NCI-H226 (cell line): Measurements from ENCODE around the gene NEUROG1.
"Not testable (repeated sequence)": the region's sequence is repeated elsewhere in the genome, so short reads cannot be mapped to it uniquely, and the experiment has no call there.

Source experiments
- DNase-seq: peaks from one replicate; pipeline ENCODE4 v3.0.0-alpha.2; 2015

Gene NEUROG1

GRCh38 chr5:135534609-135535419 is 950 bp downstream of the NEUROG1 start:
- no peak for DNase-seq

GRCh38 chr5:135533794-135534193 is 2.0 kb downstream of the NEUROG1 start:
- DNase-seq, result no peak

- DNase-seq, result no peak
Measured at GRCh38 chr5:135533334-135533733, 2.4 kb downstream of the NEUROG1 start.

GRCh38 chr5:135529576-135529975 is 6.2 kb downstream of the NEUROG1 start:
- not testable (repeated sequence) for DNase-seq

GRCh38 chr5:135526924-135527323 is 8.8 kb downstream of the NEUROG1 start:
- DNase-seq, result no peak

- DNase-seq, result no peak
Measured at GRCh38 chr5:135521964-135522363, 13.8 kb downstream of the NEUROG1 start.

GRCh38 chr5:135517631-135518030 is 18.1 kb downstream of the NEUROG1 start:
- no peak for DNase-seq

GRCh38 chr5:135514116-135514515 is 21.6 kb downstream of the NEUROG1 start:
- no peak for DNase-seq

- no peak for DNase-seq
Measured at GRCh38 chr5:135511761-135512575, 23.8 kb downstream of the NEUROG1 start.

- no peak for DNase-seq
Measured at GRCh38 chr5:135509995-135510394, 25.8 kb downstream of the NEUROG1 start.

- no peak for DNase-seq
Measured at GRCh38 chr5:135508496-135509005, 27.2 kb downstream of the NEUROG1 start.

GRCh38 chr5:135505973-135506372 is 29.8 kb downstream of the NEUROG1 start:
- DNase-seq, result no peak

- no peak for DNase-seq
Measured at GRCh38 chr5:135504376-135504775, 31.4 kb downstream of the NEUROG1 start.

GRCh38 chr5:135503871-135504270 is 31.9 kb downstream of the NEUROG1 start:
- DNase-seq, result no peak

- no peak for DNase-seq
Measured at GRCh38 chr5:135502836-135503520, 32.8 kb downstream of the NEUROG1 start.

- no peak for DNase-seq
Measured at GRCh38 chr5:135501965-135502364, 33.8 kb downstream of the NEUROG1 start.

GRCh38 chr5:135498637-135498995 is 37.1 kb downstream of the NEUROG1 start:
- no peak for DNase-seq

GRCh38 chr5:135497971-135498636 is 37.7 kb downstream of the NEUROG1 start:
- DNase-seq, result no peak

- not testable (repeated sequence) for DNase-seq
Measured at GRCh38 chr5:135495531-135495930, 40.2 kb downstream of the NEUROG1 start.

- no peak for DNase-seq
Measured at GRCh38 chr5:135494196-135494595, 41.6 kb downstream of the NEUROG1 start.

- peak; percentile 81 for DNase-seq
Measured at GRCh38 chr5:135493406-135494180, 42.2 kb downstream of the NEUROG1 start.

- DNase-seq, result no peak
Measured at GRCh38 chr5:135492319-135492626, 43.5 kb downstream of the NEUROG1 start.
